ENCODE results near the gene ELAVL1.
"Not testable (repeated sequence)": the region's sequence is repeated elsewhere in the genome, so short reads cannot be mapped to it uniquely, and the experiment has no call there.

Gene ELAVL1

DNA sequence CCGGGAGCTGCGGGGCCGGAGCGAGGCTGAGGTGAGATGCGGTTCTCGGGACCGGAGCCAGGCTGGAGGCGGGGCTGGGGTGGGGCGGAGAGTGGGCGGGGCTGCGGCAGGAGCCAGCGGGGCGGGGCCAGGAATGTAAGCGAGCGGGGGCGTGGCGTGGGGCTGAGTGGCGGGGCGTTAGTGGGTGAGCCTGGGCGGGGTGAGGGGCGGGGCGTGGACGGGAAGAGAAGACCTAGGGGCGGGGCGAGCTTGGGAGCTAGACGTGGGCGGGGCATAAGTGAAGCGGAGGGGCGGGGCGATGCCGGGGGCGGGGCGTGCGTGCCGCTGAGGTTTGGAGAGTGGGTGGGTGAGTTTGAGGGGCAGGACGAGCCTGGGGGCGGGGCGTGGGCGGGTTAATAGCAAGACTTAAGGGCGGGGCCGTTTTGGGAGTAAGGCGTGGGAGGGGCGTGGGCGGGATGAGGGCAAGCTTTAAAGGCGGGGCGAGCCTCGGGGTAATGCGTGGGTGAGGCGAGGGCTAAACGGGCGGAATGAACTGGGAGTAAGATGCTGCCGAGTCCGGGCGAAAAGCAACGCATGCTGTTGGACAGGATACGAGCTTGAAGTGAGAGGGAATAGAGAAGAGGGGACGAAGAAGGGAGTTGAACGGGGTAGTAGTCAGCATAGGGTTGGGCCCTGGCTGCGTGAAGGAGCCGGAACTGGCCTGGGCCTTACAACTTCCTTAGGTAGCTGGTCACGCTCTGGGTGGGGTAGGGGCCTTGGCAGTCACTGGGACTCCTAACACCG lies 84.7 kb downstream of the ELAVL1 start:
- peak; percentile 100 for DNase-seq

DNA sequence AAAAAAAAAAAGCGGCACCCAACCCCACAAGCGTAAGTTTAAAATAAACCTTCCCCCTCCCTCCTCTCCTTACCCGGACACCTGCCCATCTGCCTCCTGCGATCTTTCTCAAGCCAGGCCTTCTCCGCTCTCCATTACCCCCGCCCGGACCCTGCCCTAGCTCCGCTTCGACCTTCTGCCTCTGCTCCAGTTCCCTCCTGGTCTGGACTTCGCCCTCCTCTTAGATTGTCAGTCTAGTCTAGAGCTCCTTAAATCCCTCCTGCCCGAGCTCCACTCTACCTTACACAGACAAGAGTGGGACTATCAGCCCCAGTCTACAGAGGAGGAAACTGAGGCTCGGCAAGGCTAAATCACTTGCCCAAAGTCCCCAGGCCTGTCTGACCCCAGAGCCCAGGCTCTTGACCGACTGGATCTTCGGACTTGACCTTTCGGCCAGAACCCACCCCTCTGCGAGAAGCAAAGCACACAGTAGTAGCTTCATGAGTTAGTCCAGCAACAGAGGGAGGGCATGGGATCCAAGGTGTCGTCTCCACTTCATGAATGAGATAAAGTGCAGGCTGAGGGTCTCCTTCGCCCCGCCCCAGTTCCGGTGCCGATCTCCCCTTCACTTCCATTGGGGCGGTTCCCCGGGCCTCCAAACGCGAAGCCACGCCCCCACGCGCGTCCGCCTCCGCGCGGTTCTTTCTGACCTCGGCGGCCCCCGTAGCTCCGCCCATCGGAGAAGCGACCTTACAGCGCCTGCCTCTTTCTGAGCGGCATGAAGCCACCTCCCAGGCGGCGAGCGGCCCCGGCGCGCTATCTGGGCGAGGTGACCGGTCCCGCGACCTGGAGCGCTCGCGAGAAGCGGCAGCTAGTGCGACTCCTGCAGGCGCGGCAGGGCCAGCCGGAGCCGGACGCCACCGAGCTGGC lies 85.6 kb downstream of the ELAVL1 start, which contains the start of gene SNAPC2:
SNAPC2 (plus strand) TSS at position 729 of the 909 bp plus-strand sequence; CDS start at position 758, 29 bp downstream.
- DNase-seq: peak; percentile 92

DNA sequence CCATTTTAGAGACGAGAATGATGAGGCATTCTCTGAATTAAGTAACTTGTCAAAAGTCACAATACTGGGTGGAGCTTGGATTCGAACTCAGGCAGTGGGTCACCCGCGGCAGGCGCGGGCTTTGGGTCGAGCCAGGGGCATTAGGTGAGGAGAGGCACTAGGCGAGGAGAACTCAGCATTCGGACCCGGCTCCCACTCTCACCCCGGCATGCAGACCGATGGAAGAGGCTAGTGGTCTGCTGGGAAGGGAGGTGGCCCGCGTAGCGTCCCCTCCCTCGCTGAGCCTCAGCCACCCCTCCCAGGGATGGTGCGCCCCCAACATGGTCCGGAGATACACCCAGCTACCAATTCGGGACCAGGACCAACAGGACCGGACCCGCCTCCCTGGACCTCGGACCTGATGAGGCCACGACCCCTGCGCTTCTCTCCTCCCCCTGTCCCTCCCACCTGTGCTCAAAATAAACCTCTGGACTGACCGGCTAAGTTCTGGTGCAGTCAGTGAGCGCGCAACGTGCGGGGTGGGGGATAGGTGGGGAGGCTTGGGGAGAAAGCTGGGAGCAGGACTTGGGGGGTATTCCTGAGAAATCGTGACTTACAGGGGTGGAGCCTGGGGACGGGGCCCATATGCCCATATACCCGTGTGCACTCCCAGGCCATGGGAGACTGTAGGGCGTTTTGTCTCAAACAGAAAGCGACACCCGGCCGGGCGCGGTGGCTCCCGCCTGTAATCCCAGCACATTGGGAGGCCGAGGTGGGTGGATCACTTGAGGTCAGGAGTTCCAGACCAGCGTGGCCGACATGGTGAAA lies 86.6 kb downstream of the ELAVL1 start:
- DNase-seq: no peak

DNA sequence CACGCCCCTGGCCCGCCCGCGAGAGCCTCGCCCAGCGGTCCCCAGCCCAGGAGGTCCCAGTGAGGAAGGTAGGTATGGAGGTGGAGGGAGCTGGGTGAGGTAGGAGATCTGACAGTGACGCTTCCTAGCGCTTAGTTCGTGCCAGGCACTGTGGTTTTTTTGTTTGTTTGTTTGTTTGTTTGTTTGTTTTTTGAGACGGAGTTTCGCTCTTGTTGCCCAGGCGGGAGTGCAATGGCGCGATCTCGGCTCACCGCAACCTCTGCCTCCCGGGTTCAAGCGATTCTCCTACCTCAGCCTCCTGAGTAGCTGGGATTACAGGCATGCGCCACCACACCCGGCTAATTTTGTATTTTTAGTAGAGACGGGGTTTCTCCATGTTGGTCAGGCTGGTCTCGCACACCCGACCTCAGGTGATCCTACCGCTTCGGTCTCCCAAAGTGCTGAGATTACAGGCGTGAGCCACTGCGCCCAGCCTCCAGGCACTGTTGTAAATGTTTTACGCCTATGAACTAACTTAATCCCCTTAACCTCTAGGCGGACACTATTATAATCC lies 87.3 kb downstream of the ELAVL1 start:
- DNase-seq: not testable (repeated sequence)

DNA sequence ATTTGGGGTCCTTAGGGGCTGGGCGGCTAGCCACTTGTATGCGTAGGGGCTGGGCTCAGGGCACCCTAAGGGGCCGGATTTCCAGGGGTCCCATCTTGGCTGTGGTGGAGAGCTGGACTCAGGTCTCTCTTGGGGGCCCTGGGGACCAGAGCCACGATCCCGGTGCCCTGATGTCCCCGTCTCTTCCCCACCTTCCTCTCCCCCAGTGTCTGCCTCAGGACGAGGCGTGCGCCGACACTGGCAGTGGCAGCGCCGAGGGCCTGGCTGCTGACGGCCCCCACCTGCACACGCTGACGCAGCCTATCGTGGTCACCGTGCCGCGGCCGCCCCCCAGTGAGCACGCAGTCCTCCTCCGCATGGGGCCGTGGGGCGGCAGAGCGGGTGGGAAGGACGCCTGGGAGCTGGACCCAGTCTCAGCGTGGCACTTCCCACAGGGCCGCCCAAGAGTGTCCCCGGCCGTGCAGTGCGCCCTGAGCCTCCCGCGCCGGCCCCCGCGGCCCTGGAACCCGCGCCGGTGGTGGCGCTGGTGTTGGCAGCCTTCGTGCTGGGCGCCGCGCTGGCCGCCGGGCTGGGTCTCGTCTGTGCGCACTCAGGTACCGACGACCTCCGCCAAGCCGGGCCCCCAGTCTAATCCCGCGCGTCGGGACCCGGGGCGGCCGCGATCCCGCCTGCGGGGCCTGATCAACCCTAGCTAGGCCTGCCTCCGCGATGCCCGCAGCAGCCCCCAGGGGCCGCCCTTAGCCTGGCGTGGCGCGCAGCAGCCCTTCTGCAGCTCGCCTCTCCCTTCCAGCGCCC lies 88.0 kb downstream of the ELAVL1 start:
- DNase-seq: no peak

DNA sequence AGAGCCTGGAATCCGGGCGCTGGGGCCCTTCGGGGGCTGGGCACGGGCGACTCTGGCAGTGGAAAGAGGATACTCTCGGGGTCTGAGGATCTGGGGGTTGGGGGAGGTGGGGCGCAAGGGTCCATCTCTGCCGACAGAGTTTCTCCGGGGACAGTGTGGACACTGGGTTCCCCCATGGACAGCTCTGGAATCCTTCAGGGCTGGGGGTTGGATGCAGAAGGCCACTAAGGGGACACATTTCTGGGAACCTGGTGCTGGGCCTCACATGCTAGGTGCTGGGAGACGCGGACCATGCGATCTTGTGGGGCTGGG lies 88.5 kb downstream of the ELAVL1 start:
- DNase-seq: no peak

DNA sequence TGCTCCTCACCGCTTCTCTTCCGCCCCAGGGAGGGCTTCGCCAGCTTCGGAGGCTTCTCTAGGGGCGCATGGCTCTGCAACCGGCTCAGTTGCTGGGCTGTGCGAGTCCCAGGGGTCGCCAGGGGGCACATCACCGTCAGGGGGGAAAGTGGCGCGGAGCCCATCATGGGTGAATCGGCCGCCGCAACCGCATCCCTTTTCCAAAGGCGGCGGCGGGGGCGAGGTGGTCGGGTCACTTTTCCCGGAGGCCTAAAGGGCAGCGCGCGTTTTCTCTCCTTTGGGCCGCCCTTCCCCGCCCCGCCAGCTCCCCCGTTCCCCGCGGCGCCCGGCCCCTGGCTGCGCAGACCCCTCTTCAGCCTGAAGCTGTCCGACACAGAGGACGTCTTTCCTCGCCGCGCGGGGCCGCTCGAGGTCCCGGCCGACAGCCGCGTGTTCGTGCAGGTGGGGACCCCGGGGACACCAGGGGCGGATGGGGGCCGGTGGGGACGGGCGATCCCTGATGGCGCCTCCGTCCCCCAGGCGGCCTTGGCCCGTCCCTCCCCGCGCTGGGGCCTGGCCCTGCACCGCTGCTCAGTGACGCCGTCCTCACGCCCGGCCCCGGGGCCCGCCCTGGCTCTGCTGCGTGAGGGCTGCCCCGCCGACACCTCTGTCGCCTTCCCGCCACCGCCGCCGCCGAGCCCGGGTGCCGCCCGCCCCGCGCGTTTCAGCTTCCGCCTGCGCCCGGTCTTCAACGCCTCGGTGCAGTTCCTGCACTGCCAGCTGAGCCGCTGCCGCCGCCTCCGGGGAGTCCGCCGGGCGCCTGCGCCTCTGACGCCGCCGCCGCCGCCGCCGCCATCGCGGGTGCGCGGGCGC lies 89.1 kb downstream of the ELAVL1 start:
- DNase-seq: no peak

DNA sequence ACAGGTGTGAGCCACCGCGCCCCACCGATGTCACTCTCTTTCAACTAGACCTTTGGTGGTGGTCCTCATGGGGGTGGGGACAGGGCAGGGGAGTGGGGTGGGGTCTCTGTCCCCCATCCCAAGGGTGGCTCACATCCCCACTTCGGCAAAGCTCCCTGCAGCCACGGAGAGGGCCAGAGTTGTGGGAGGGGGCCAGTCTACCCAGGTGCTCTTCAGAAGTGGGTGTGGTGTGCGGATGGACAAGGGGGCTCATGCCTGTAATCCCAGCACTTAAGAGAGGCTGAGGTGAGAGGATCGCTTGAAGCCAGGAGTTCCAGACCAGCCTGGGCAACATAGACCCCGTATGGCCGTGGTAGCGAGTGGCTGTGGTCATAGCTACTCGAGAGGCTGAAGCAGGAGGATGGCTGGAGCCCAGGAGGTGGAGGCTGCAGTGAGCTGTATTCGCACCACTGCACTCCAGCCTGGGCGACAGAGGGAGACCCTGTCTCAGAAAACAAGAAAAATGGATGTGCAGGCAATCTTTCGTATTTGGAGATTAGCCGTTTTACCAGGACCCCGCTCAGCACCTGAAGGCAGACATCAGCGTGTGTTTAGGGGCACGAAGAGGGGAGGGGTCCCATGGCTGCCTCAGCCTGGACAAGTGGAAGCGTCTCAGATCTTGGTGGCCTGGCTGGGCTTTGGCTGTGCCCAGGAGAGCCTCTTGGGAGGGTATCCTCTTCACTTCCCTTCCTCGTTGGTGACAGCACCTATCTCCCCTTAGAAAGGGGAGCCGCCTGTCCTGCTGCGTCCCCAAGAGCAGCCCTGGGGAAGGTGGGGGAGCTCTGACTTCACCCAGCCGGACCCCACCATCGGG lies 90.0 kb downstream of the ELAVL1 start:
- DNase-seq: no peak

DNA sequence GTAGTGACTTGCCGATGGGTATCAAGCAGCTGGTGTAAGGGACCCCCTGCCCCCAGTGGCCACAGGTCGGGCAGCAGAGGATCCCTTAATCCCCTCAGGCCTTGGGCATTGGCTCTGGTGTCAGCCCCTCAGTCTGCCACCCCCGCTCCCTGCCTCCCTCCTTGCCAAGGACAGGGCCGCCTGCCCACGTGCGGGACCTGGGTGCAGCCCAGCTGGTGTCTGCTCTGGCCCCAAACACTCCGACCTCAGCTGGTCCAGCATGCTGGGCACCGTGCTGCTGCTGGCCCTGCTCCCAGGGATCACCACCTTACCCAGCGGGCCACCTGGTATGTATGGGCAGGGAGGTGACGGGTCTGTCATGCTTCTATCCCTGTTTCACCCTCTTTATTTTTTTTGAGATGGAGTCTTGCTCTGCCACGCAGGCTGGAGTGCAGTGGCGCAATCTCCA lies 90.8 kb downstream of the ELAVL1 start, which contains the start of gene TGFBR3L:
TGFBR3L (plus strand) TSS at position 233 of the 448 bp plus-strand sequence.
- no peak for DNase-seq

DNA sequence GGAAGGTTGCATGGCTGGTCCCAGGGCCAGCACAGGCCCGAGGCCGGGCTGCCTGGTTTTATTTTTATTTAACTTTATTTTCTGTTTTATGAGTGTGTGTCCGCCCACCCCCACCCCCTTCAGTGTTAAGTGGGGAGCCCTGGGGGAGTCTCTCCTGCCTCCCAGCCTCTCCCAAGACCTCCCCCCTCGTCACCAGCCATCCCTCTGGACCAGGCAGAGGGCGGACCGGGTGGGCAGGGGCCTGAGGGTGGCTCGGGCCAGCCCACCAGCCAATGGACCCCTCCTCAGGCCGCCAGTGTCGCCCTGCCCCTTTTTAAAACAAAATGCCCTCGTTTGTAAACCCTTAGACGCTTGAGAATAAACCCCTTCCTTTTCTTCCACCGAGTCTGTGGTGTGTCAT lies 91.3 kb downstream of the ELAVL1 start:
- no peak for DNase-seq

DNA sequence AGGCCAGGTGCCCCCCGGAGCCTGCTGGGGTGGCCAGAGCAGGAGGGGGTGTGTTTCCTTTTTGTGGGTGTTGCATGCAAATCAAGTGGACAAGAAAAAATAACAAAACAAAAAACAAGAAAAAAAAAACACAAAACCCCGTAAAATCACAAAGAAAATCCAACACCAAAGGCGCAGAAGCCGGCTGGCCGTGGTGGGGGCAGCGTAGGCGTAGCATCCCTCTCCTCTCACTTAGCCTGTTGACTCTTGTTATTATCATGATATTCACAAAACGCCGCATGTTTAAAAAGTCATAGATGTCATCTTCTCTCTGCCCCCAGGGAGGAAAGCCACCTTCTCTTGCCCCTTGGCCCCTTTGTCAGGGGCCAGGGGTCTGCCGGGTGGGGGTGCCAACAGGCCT lies 91.8 kb downstream of the ELAVL1 start:
- DNase-seq: no peak

DNA sequence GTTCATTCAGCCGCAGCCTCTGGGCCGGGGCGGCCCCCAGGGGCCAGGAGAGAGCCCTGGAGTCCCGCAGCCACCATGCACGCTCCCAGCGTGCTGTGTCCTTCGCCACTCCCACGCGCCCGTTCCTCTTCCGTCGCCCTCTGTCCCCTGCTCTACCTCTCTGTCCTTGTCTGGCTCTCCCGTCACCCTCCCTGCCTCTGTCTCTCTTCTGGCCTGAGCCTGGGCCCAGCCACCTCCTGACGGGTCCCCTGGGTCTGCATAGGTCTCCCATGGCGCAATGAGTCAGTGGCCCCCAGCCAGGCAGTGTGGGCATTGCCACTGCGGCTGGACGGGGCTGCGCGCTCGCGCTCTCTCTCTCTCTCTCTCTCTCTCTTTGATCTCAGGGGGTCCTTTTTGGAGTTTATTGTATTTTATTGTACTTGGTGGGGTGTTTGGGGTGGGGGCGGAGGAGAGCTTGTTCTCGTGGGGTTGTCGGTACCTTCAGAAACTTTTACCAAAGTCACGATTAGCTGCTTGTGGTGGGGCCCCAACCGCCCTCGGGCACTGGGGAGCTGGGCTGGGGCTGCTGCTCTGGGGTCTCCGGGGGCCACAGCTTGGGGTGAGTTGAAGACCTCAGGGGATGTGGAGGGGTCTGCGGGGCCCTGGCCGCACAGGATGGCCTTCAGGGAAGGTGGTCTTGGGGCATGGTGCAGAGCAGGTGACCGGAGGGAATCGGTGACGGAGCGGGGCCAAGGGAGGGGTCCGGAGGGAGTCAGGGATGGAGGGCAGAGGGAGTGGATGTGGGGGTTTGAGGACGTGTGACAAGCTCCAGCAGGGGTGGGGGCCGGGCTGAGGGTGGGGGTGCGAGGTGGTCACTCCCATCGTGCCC lies 92.5 kb downstream of the ELAVL1 start:
- no peak for DNase-seq

DNA sequence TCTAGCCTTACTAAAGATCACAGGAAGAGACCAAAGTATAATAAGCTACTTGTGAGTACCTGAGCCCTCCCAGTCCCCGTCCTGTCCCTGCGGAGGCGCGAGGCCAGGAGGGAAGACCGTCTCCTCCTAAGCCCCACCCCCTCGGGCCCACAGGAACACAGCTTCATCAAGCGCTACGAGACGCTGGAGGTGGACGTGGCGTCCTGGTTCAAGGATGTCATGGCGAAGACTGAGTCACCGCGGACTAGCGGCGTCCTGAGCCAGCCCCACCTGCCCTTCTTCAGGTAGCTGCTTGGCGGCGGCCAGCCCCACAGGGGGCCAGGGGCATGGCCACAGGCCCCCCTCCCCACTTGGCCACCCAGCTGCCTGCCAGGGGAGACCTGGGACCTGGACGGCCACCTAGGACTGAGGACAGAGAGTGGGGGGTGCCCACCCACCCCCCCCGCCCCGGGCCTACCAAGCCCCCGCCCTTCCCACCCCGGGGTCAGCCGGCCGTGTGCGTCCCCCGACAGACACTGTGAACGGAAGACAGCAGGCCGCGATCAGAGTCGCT lies 93.2 kb downstream of the ELAVL1 start:
- DNase-seq: no peak

DNA sequence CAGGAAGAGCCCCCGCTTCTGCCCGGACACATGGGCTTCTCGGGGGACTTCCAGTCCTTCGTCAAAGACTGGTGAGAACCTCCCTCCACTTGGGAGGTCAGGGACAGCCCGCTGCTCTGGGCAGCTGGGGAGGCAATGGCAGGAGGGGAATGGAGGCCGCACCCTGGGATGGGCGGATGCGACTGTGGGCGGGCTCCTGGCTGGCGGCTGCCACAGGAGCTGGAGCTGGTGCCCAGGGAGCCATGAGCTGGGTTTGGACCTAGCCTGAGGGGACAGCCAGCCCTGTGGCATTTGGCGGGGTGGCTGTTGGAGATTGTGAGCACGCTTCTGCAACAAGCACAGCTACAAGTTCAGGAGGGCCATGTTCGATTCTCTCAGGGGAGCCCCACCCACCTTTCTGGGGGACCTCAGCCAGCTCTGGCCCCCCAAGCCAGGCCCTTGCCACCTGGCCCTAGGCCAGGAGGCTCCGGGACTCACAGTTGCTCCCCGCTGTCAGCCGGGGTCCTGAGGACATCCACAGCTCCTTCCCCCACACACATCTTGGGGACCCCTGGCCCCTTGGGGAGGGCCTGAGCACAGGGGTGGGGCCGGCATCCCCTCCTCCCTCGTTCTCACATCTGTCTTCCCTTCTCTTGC lies 93.8 kb downstream of the ELAVL1 start:
- DNase-seq: no peak

DNA sequence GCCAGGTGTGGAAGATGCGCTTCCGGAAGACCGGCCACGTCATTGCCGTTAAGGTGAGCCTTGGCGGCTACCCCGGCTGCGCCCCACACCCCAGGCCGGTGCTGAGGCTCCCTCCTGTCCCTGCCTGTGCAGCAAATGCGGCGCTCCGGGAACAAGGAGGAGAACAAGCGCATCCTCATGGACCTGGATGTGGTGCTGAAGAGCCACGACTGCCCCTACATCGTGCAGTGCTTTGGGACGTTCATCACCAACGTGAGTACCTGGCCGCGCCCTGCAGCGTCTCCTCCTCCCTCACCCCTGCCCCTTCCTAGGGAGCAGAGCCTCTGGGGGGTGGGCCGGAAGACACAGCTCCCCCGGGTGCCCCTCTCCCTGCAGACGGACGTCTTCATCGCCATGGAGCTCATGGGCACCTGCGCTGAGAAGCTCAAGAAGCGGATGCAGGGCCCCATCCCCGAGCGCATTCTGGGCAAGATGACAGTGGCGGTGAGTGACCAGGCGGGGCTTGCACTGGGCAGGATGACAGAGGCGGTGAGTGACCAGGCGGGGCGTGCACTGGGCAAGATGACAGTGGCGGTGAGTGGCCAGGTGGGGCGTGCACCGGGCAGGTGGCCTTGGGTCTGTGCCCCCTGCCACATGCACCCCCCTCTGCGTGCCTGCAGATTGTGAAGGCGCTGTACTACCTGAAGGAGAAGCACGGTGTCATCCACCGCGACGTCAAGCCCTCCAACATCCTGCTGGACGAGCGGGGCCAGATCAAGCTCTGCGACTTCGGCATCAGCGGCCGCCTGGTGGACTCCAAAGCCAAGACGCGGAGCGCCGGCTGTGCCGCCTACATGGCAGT lies 94.9 kb downstream of the ELAVL1 start:
- no peak for DNase-seq

DNA sequence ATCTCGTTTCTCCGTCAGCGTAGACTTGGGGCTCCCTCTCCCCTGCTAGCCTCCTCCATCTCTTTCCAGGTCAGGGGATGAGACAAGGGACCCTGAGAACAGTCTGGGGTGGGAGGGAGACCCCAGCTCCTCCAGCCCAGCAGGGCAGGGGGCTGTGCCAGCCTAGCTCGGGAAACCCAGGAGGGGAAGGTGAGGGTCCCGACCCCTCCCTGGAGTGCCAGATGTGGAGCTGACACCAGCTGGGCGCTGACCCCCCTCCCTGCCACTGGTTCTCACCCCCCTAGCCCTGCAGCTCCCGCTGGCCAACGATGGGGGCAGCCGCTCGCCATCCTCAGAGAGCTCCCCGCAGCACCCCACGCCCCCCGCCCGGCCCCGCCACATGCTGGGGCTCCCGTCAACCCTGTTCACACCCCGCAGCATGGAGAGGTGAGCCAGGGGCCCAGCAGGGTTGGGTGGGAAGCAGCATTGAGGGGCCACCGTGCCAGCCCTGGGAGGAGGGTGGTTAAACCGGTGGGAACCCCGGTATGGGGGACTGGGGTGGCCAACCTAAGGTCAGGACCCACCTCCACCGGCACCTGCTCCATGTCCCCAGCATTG lies 95.9 kb downstream of the ELAVL1 start:
- no peak for DNase-seq
